Superior temporal gyrus (tissue), 1 donor: ENCODE results near the gene ITFG2.

Experiments used
- DNase-seq: peaks from one replicate; pipeline ENCODE4 v3.0.0-alpha.2; 2016; ENCODE audit errors: extremely low spot score

The ITFG2 gene

DNA sequence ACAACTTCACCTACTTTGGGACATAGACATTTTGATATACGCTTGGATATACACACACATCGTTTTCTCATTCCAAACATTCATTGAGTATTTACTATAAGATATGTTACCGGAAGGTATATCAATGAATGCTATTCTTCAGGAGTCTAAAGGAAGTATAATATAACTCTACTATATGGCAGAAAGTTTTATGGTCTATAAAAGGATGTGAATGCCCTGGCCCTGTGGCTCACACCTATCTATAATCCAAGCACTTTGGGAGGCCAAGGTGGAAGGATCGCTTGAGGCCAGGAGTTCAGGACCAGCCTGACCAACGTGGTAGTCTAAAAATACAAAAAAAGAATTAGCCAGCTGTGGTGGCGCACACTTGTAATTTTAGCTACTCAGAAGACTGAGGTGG lies 16.8 kb downstream of the ITFG2 start:
- DNase-seq: no peak

DNA sequence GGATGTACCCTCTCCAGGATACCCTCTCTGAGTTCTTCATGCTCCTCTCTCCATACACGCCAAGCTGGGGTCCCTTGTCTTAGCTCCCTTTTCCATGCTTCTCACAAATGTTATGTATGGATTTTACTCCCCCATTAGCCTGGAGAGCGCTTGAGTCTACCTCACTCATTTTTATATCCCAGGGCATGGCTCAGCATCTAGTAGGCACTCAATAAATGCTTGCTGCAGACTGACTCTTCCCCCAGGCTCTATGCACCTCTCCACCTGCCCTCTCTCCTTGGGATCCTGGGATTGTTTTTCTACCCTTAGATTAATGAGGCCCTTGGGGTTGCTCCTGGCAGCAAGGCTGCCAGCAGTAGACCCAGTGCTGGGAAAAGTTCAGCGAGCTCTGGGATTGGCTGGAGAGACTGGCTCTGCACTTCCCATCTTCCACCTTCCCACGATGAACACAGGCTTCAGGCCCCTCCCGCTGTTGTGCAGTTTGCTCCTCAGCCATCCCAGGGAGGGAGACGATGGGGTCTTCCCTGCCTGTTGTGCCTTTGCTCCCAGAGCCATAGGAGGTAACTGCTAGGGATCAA lies 20.2 kb downstream of the ITFG2 start:
- no peak for DNase-seq

DNA sequence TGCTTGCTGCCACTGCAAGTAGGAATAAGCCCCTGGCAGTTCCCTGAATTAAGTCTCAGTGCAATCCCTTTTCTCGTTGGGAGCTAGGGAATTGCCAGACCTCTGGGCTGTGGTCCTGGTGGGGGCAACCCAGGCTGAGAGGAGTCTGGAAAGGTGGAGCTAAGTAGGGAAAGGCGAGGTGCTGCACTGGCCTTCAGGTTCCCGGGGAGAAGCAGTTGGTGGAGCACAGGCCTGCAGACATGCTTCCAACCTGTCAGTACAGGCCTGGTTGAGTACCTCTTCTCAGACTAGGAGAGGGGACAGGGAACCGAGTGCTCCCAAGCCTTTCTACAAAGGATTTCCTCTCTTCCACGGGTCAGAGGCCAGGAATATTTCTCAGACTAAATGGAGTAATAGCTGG lies 20.9 kb downstream of the ITFG2 start:
- no peak for DNase-seq

DNA sequence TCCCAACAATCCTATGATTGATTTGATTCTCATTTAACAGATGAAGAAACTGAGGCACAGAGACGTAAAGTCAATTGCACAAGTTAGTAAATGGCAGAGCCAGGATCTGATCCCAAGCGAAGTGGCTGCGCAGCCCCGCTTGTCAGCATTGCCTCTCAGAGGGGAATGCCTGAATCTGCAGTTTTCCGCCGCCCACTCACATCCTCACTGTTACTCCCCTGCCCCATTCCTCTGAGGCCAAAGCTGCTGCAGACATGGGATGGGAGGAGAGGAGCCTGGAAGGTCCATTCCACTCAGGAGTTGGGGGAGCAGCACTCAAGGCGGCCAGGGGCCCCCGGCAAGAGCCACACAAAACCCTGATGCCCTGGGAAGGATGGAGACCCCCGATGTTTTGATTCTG lies 21.3 kb downstream of the ITFG2 start:
- DNase-seq: no peak

DNA sequence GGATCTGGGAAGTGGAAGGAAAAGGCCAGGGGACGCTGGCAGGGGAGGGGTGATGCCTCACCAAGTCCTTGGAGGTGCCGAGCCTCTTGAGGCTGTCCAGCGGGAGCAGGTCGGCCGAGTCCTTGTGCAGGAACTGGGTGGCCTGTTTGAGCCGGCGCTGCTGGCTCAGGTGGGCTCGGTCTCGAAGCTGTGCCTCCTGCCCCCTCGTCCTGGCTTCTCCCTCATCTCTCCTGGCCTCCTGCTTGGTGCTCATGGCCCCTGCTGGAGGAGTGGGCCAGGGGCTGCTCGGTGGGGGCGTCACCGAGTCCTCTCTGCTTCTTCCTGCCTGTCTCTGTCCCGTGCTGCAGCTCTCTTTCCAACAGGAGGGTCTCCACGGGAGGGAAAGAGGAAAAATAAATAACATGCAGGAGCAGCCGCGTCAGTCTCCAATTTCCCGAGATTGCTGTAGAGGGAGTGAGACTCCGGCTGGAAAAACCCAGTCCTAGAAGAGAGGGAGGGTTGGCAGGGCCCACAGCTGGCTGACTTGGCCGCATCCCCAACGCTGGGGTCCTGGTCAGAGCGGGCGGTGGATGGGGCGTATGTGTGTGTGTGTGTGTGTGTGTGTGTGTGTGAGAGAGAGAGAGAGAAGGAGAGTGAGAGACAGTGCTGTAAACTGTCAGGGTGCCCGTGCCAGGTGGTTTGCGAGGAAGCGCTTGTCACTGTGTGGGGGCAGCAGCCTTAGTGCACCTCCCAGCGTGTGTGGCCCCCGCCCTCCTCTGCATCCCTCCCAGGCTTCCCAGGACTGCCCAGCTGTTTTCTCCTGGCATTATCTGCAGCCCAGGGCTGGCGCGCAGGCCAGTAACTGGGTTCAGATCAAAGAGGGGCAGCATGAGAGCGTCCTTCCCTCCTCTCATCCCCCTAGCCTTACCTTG lies 22.4 kb downstream of the ITFG2 start, which contains the start of gene NRIP2:
NRIP2 (minus strand) TSS at position 455 of the 911 bp plus-strand sequence; CDS start at position 403, 52 bp downstream.
- DNase-seq: peak; percentile 78

DNA sequence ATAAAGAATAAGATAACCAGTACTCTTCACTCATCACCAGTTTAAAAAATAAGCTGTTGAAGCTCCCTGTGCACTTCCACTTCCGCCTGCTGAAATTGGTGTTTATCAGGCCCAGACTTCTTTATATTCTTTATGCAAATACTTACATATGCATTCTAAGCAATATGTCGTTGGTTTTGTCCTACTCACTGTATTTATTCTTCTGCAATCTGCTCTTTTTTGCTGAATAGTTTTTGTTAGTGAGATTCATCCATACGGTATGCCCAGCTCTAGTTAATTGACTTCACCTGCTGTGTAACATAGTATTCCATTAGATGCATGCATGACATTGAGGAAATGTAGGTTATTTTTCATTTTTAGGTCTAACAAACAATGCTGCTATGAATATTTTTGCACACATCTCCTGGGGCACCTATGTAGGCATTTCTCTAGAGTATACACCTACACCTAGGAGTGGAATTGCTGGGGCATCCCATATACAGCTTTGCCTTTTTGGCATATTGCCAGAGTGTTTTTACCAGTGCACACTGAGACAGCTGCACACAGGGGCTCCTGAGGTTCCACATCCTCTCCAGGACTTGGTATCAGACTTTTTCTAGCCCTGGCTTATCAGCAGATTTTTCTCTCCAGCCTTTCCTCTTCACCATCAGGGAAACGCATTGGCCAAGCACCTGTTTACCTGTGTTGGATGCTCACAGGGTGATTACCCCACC lies 23.4 kb downstream of the ITFG2 start:
- no peak for DNase-seq

DNA sequence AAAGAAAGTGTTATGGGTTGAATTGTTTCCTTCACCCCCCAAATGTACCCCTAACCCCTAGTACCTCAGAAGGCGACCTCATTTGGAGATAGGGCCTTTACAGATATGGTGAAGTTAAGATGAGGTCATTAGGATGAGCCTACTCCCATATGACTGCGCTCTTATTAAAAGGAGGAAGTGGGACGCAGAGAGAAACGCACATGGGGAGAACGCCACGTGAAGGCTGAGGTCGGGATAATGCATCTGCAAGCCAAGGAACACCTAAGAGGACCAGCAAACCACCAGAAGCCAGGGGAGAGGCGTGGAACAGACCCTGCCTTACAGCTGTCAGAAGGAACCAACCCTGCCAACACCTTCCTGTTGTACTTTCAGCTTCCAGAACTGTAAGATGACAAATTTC lies 24.1 kb downstream of the ITFG2 start:
- DNase-seq: no peak

DNA sequence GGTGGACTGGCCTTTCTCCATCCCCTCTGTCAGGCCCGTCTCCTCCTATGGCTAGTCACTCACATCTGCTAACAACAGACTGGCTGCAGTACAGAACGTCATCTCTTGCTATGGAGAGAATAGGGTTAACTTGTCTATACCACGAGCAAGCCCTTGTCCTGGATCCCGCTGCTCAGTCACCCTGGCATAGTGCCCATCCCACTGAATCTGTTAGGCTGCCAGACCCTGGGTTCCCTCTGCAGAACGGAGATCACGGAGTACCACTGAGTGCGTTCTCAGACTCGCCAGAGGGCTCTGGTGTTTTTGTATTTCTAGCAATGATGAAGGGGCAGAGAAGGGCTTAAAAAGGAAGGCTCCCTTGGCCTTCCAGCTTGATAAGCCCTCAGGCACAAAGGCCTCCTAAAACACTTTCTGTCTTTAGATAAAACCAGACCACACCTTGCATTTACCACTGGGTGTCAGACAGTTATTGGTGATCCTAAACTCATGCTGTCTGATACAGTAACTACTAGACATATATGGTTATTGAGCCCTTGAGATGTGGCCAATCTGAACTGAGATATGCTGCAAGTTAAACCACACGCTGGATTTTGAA lies 28.7 kb downstream of the ITFG2 start:
- no peak for DNase-seq

DNA sequence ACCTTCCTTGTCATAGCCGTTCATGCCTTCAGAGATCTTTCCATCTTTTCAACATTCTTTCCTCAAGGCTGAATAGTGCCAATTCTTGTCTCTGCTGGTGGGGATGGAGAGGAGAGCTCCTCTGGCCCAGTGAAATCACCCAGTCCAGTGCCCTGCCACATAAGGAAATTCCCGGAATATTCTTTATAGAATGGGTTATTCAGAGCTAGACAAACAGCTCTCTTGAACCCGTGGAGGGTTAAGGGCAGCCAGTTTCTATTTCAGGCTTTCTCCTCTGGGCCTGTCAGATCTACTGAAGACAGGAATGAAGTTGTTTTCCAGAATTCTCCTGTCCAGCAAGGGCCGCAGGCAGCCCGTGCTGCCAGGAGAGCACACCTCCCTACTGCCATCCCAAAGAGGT lies 30.5 kb downstream of the ITFG2 start:
- no peak for DNase-seq

DNA sequence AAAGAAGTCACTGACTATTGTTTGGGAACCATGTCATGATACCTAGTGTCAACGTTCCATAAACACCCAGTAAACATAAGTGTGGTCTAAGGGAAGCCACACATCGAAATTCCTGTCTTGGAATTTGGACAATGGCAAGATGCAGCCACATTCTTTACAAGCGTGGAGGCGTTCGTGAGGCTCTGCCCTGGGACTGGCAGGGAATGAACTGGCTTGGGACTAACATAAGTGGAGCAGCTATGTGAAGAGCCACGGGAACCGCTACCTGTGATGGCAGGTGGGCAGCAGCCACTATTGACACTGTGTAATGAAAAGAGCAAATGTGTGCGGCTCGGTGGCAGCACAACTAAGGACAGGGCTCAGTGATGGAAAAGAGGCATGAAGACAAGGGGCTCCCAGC lies 32.3 kb downstream of the ITFG2 start:
- DNase-seq: no peak

DNA sequence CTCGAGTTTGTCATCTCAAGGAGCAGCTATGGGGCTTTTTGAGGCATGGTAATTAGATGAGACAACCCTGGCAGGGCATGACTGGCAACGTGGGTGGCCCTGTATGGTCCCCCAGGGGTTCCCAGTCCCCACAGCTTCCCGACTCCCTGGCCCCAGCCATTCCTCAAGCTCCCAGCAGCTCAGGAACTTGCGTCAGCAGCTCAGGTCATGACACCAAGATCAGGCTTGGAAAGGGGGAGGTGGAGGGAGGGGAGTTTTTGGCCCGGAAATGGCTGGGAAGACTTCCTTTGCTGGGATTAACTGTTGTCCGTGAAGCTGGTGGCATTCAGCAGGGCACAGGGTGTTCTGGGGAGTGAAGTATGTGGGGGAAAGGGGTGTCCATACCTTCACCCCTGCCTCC lies 32.8 kb downstream of the ITFG2 start:
- no peak for DNase-seq

DNA sequence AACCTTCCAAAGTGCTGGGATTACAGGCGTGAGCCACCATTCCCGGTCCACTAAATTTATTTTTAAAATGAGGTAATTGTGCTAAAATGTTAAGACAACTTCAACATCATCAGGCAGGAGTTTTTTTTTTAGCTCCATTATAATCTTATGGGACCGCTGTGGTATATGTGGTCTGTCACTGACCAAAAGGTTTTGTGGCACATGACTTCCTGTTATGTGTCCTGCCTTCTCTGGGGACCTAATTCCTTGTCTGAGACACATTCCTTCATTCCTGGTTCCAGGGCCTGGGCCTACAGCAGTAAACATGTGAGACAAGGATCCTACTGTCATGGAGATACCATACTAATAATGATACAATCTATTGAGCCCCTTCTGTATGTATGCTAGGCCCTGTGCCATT lies 39.5 kb downstream of the ITFG2 start:
- no peak for DNase-seq

DNA sequence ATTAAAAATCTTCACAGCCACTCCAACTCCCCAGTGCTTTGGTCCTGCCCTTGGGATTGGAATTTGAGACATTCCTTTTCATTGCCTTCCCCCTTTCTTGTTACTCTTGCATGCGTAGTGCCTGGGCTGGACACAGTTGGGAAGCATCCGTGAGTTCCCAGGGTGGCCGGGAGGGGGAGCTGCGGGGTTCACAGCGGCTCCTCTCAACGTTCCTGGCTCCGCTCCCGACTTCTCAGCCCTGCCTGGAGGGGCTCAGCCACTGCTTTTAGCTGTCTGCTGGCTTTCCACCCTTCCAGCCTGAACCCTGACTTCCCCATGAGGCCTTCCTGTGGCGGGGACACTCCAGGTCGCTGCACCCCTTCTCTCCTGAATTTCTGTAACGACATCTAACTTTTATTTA lies 41.2 kb downstream of the ITFG2 start:
- DNase-seq: peak; percentile 85

DNA sequence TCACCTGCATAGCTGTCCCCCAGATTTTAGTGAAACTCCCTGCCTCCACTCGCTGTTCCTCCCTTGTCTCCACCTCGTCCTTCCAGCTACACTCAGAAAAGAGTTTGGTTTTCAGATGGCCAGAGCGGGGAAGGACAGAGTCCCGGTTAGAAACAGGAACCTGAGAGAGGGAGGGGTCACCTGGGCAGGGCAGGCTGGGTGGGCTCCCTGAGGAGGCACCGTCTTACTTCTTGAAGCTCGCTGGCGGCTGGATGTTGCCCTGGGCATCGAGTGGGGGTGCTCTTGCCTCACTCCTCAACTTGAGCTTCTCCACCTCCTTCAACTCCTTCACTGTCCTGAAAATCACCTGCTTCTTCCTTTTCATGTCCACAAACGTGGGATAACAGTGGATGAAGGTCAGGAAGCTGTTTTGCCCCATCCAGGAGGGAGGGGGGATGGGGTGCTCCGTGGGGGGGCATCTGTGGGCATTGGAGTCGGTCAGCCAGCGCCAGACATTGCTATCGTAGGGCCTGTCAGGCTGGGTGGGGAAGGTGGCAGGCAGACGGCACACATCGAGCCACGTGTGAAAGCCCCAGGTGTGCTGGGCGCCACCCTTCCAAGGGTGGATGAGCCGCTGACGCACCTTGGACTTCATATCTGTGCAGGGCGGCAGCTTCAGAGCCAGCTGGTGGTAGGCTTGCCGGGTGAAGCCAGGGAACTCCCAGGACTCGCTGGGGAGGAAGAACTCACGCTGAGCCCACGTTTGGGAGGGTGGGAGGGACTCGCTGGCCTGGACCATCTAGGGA lies 42.4 kb downstream of the ITFG2 start:
- no peak for DNase-seq

DNA sequence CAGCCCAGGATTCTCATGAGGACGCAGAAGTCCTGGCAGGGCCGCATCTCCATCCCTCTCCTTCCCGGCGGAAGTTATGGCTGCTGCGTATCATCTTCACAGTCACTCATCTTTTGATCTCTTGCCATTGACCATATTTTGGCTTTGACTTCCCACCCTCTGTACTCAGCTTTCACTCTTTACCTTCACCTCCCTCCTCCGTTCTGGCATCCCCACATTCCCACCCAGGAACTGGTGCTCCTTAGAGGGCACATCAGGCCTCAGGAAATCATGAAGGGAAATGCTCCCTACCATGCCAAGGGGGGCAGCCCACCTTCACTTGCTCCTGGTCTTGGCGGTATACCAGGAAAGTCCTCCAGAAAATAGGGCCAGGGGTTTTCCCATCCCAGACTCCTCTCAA lies 43.1 kb downstream of the ITFG2 start:
- no peak for DNase-seq

DNA sequence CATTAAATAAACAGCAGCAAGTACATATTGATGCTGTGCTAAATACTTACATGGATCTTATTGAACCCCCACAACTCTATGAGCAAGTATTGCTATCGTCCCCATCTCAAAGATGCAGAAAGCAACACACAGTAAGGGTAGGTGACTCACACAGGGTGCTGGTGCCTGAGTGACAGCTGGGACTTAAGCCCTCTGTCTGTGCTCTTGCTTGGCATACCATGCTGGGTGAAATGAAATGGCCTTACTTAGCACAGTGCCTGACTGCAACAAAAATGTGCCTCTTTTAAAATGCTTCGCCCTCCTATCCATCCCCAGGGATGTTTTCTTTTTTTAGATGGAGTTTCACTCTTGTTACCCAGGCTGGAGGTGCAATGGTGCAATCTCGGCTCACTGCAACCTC lies 43.6 kb downstream of the ITFG2 start:
- no peak for DNase-seq

DNA sequence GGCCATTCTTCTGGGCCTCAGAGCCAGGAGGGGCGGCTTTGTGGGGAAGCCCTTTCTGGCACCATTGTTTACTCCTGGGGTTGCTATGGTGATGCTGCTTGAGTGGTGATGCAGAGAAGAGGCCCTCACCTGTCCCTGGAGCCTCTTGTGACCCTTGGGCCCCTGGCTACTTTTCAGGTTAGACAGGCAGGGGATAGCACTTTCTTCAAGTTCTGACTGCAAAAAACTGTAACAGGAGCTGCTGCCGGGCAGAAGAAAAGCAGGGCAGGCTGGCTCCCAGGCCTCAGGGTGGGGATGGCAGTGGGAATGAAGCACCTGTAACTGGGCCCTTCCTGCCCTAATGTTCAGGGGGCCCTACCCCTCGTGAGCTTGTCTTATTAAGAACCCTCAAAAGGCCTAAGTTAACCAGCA lies 44.6 kb downstream of the ITFG2 start, which contains the start of gene TEX52:
TEX52 (minus strand) TSS at position 19 of the 411 bp plus-strand sequence; CDS start at position 6, 13 bp downstream.
- no peak for DNase-seq

DNA sequence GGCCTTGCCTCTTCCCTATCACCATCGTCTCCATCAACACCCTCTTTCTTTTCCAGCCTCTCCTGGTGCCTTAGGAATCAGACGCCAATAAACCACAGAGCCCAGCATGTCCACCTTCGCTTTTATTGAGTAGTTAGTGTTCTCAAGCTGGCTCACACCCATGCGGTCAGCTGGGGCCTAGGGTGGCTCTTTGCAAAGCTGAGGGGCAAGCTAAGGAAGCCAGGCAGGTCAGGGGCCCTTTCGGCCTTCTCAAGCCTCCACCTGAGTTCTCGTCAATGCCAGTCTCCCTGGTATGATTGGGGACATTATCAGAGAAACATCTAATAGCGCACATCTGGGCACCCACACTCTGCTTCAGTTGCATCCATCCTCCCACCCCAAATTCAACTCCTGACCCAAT lies 45.1 kb downstream of the ITFG2 start:
- DNase-seq: no peak

DNA sequence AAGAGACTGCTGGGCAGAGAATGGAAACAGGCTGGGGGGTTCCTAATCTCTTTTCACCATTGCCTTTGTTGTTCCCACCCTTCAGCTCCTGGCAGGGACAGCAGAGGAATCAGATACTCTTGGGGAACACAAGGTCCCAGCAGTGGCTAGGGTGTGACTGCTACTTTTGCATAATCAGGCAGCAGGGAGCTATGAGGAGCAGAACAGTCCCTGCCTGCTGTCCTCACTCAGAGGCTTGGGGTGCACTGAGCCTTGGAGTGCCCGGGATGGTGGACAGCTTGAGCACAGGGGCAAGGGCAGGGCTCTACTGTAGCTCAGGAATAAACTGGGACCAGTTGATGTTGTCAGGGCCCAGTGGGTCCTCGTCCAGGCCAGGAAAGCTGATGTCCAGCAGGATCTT lies 45.9 kb downstream of the ITFG2 start:
- DNase-seq: no peak

DNA sequence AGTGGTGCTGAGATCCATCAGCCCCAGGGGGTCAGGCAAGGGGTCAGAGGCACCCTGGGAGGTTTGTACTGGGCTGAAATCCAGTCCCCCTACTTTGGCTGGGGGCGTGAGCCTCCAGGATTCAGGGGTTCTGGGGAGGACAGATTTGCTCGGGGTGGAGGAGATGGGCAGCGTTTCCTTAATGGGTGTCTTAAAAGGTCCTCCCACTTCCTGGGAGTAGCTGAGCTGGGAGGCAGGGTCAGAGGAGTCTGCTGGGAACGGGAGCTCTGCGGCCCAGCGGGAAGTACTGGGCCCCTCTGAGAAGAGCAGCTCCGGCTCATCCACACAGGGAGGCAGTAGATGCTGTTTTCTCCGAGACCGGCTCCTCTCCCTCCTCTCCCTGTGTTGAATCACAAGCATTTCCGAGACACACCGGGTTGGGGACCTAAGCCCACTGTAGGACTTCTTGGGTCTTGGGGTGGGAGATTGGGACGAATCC lies 46.5 kb downstream of the ITFG2 start:
- DNase-seq: no peak

DNA sequence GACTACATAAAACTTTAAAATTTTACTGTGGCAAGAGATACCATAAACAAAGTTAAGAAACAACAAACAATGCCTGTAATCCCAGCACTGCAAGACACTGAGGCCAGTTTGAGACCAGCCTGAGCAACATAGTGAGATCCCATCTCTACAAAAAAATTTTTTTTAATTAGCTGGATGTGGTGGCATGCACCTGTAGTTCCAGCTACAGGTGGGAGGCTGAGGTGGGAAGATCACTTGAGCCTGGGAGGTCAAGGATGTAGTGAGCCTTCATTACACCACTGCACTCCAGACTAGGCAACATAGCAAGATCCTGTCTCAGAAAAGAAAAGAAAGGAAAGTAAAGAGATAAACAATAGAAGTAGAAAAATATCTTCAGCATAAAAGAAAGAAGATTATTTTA lies 47.7 kb downstream of the ITFG2 start:
- DNase-seq: no peak
